ENCODE data around the gene CDH11. TPM values are rescaled to one million over a fixed set of nuclear protein-coding genes. Genes with fewer than 3 reads are reported as not detected.

CDH11 gene
- total and polyA plus RNA-seq, 2 of the 4 experiments (the other 2 are of a cell fraction), result 266 to 601 TPM

DNA sequence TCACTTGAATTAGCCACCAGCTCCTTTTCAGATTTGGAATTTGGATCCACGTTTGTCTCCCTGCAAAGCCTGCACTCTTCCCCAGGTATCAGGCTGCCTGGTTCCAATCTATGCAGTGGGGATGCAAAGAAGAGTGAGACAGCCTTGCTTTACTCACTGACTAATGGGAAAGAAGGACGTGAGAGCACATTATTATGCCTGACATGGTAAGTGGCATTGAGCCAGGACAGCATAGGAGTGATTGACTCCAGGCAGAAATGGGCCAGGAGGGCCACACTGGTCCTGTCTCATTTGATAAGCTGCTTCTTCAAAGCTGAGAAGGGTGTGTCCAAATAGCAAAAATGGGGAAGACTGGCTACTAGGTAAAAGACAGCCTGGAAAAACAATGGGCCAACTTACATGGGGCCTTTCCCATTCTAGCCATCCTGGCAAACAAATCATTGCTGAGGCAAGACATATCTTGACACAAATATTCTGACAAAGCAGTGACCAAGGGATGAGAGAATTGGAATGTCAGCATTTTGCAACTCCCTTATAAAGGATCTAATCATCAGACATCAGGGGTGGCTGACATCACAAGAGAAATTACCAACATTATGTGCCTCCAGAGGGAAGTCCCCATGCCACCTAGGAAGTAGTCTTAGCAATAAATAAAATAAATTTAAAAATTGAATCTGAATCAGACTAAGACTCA lies 38.6 kb downstream of the CDH11 start:
- 0% methylated on average over 1 of the region's 2 CpGs; no CpG with 5 or more reads in 1 of the 2 experiments for WGBS, 2 experiments (ENCODE audit: extremely low coverage in 2 of 2, insufficient read length in 1 of 2)
- Histone ChIP-seq H3K23ac (ENCODE audit: low read depth, low read length) (peak overlapping the region; percentile 24; the same call in 1 of the 2 replicates), H3K27me3 (ENCODE audit: control insufficient read depth, insufficient read depth, low read length) (no peaks in the 10 kb centered on the region), H3K27ac (ENCODE audit: insufficient read depth, low read length) (no peak overlapping the region), H3K4ac (ENCODE audit: low read depth, low read length) (no peak overlapping the region), H2AK9ac (replicated peaks; ENCODE audit: low read depth, low read length, poor library complexity) (no peak overlapping the region), H2AK5ac (ENCODE audit: low read depth, low read length) (no peak overlapping the region), H3K4me2 (ENCODE audit: low read depth, low read length) (no peak overlapping the region), H3K36me3 (ENCODE audit: control insufficient read depth, insufficient read depth, low read length) (peaks cover 10% of the 10 kb centered on the region), H4K20me1 (ENCODE audit: insufficient read depth, low read length) (peaks cover 71% of the 10 kb centered on the region), H3K9me1 (ENCODE audit: insufficient read depth, low read length) (peaks cover 23% of the 10 kb centered on the region), H2BK5ac (ENCODE audit: low read depth, low read length, poor library complexity, severe bottlenecking) (no peak overlapping the region), H2BK20ac (ENCODE audit: low read depth, low read length) (peak overlapping the region; percentile 18; the same call in 1 of the 2 replicates), H2AFZ (replicated peaks; ENCODE audit: low read length, poor library complexity) (no peak overlapping the region), H3K4me3 (ENCODE audit: insufficient read depth, low read depth, low read length) (no peak overlapping the region), H3K9me3 (ENCODE audit: control insufficient read depth, insufficient read depth, low read length) (no peaks in the 10 kb centered on the region), H3K56ac (ENCODE audit: extremely low read depth, insufficient read depth, low read length) (no peak overlapping the region), H2BK15ac (ENCODE audit: low read depth, low read length) (no peak overlapping the region), H4K8ac (ENCODE audit: low read depth in 2 of 2, low read length in 2 of 2) (no peak overlapping the region), H3K9ac (ENCODE audit: low read depth, low read length) (no peak overlapping the region), H2BK120ac (ENCODE audit: low read depth, low read length) (no peak overlapping the region), H3K79me1 (ENCODE audit: low read depth in 1 of 2, low read length in 2 of 2) (peaks cover 29 to 74% of the 10 kb centered on the region in 2 experiments), H4K5ac (ENCODE audit: low read depth, low read length) (no peak overlapping the region), H3K14ac (replicated peaks; ENCODE audit: low read depth, low read length) (peak overlapping the region; percentile 41; the same call in 1 of the 2 replicates), H4K91ac (ENCODE audit: insufficient read depth, low read depth, low read length) (no peak overlapping the region), H3K4me1 (ENCODE audit: control insufficient read depth, insufficient read depth, low read length) (no peaks in the 10 kb centered on the region), H3K18ac (ENCODE audit: low read depth, low read length) (no peak overlapping the region)
- ATAC-seq (ENCODE audit: low read depth) (no peak), DNase-seq (peak; percentile 45)
- dilution Hi-C loops (cut with HindIII; ENCODE audit: low sequenced_read_pairs, unreplicated experiment), result no loop called here
- ChIA-PET POLR2A (ENCODE audit: unreplicated experiment) (no interaction called here), CTCF (no interaction called here)
- intact Hi-C loops (cut with micrococcal nuclease), result no loop called here
- TF ChIP-seq MAFK (IDR thresholded peaks at IDR 0.05; ENCODE audit: low read depth, low read length) (peak; percentile 70), SMC3 (IDR thresholded peaks at IDR 0.05; ENCODE audit: low read depth, low read length) (no peak), RFX5 (IDR thresholded peaks at IDR 0.05; ENCODE audit: low read depth, low read length) (no peak), POLR2A (IDR thresholded peaks at IDR 0.05; ENCODE audit: low read depth, low read length) (no peak), BHLHE40 (IDR thresholded peaks at IDR 0.05; ENCODE audit: low read depth, low read length) (no peak)
- in situ Hi-C loops (cut with MboI; ENCODE audit: low sequenced_read_pairs), result no loop called here
- no TSS peak for BruUV-seq (replicated peaks)
